Frontal cortex (tissue), 1 donor: ENCODE data around the gene KRTAP3-2. TPM values are rescaled to one million over a fixed set of nuclear protein-coding genes. Genes with fewer than 3 reads are reported as not detected.

Experiments used
- small RNA-seq: library from RNA; depleted of rRNA; stranded (forward); fragments of <200 nt; gene quantifications from one replicate; pipeline ENCODE3, GENCODE V24; 2014
- total RNA-seq: library from RNA; depleted of rRNA; stranded (reverse); fragments of >200 nt; gene quantifications from one replicate; pipeline ENCODE4 v1.2.3, GENCODE V29; 2014

KRTAP3-2 gene
- total RNA-seq, 1 donor from 2014 or later, result not detected

Small RNA genes within 50 kb of the gene (small RNA-seq; reads per million reads assigned to genes)
- not detected for gene KRTAP3-4P

Other genes with a start within 250 kb of the KRTAP3-2 start
- not detected for gene KRT25, start 244.6 kb downstream of the KRTAP3-2 start, total RNA-seq
- not detected for gene KRT26, start 227.7 kb downstream of the KRTAP3-2 start, total RNA-seq
- gene KRT27, start 217.4 kb downstream of the KRTAP3-2 start, total RNA-seq, result not detected
- gene KRT28, start 199.9 kb downstream of the KRTAP3-2 start, total RNA-seq, result not detected
- 2.4 TPM for gene KRT10, start 177.3 kb downstream of the KRTAP3-2 start, total RNA-seq
- gene KRT12, start 132.7 kb downstream of the KRTAP3-2 start, total RNA-seq, result not detected
- gene KRT20, start 114.7 kb downstream of the KRTAP3-2 start, total RNA-seq, result not detected
- 0.41 TPM for gene KRT23, start 62.3 kb downstream of the KRTAP3-2 start, total RNA-seq
- gene KRT39, start 33.0 kb downstream of the KRTAP3-2 start, total RNA-seq, result not detected
- not detected for gene KRT40, start 15.6 kb downstream of the KRTAP3-2 start, total RNA-seq
- not detected for gene KRTAP3-3, start 5.7 kb downstream of the KRTAP3-2 start, total RNA-seq
- not detected for gene KRTAP3-1, start 9.2 kb upstream of the KRTAP3-2 start, total RNA-seq
- not detected for gene KRTAP1-5, start 27.3 kb upstream of the KRTAP3-2 start, total RNA-seq
- not detected for gene KRTAP1-4, start 30.3 kb upstream of the KRTAP3-2 start, total RNA-seq
- gene KRTAP1-3, start 35.0 kb upstream of the KRTAP3-2 start, total RNA-seq, result not detected
- not detected for gene KRTAP1-1, start 41.5 kb upstream of the KRTAP3-2 start, total RNA-seq
- not detected for gene KRTAP2-1, start 47.4 kb upstream of the KRTAP3-2 start, total RNA-seq
- gene KRTAP2-2, start 55.3 kb upstream of the KRTAP3-2 start, total RNA-seq, result not detected
- not detected for gene KRTAP2-3, start 60.2 kb upstream of the KRTAP3-2 start, total RNA-seq
- not detected for gene KRTAP2-4, start 66.0 kb upstream of the KRTAP3-2 start, total RNA-seq
- gene KRTAP4-7, start 84.2 kb upstream of the KRTAP3-2 start, total RNA-seq, result not detected
- not detected for gene KRTAP4-8, start 98.2 kb upstream of the KRTAP3-2 start, total RNA-seq
- gene KRTAP4-16, start 102.3 kb upstream of the KRTAP3-2 start, total RNA-seq, result not detected
- not detected for gene KRTAP4-9, start 105.5 kb upstream of the KRTAP3-2 start, total RNA-seq
- gene KRTAP4-11, start 118.5 kb upstream of the KRTAP3-2 start, total RNA-seq, result not detected
- gene KRTAP4-12, start 124.3 kb upstream of the KRTAP3-2 start, total RNA-seq, result not detected
- not detected for gene KRTAP4-6, start 140.6 kb upstream of the KRTAP3-2 start, total RNA-seq
- not detected for gene KRTAP4-5, start 149.9 kb upstream of the KRTAP3-2 start, total RNA-seq
- not detected for gene KRTAP4-4, start 160.8 kb upstream of the KRTAP3-2 start, total RNA-seq
- not detected for gene KRTAP4-3, start 168.3 kb upstream of the KRTAP3-2 start, total RNA-seq
- gene KRTAP4-2, start 178.3 kb upstream of the KRTAP3-2 start, total RNA-seq, result not detected
- not detected for gene KRTAP4-1, start 185.0 kb upstream of the KRTAP3-2 start, total RNA-seq
- gene KRTAP9-1, start 190.0 kb upstream of the KRTAP3-2 start, total RNA-seq, result not detected
- gene KRTAP9-2, start 226.7 kb upstream of the KRTAP3-2 start, total RNA-seq, result not detected
- not detected for gene KRTAP9-3, start 232.5 kb upstream of the KRTAP3-2 start, total RNA-seq
- gene KRTAP9-8, start 238.1 kb upstream of the KRTAP3-2 start, total RNA-seq, result not detected
- gene KRTAP9-4, start 249.8 kb upstream of the KRTAP3-2 start, total RNA-seq, result not detected